Astrocyte (in vitro differentiated cells and primary cell): ENCODE results near the gene MBP. TPM values are rescaled to one million over a fixed set of nuclear protein-coding genes. Genes with fewer than 3 reads are reported as not detected.

Source experiments
- DNase-seq: peaks from one replicate; pipeline ENCODE4 v3.0.0-alpha.2; 2010; ENCODE audit warnings: low read depth
- FAIRE-seq: peaks from 2 replicates; lab custom pipeline; 2011; peaks lifted over from hg19 to GRCh38; lab: Jason Lieb, UNC
- H2AFZ ChIP-seq: 2 replicates; pipeline ENCODE4 v1.6.0; 2012; ENCODE audit warnings: low read depth, low read length, inconsistent platforms
- H3K27ac ChIP-seq: 2 replicates; pipeline ENCODE4 v1.5.1; 2011; ENCODE audit warnings: low read depth, low read length, inconsistent platforms
- H3K27me3 ChIP-seq: 2 replicates; pipeline ENCODE4 v1.6.0; 2011; ENCODE audit warnings: low read length, inconsistent platforms; ENCODE audit not compliant: insufficient read depth
- H3K36me3 ChIP-seq: 2 replicates; pipeline ENCODE4 v1.5.1; 2011; ENCODE audit warnings: low read length, inconsistent platforms; ENCODE audit not compliant: insufficient read depth
- H3K4me1 ChIP-seq: 2 replicates; pipeline ENCODE4 v1.5.1; 2011; ENCODE audit warnings: low read length, inconsistent platforms; ENCODE audit not compliant: insufficient read depth
- H3K4me2 ChIP-seq: 2 replicates; pipeline ENCODE4 v1.6.0; 2012; ENCODE audit warnings: low read length, inconsistent platforms
- H3K4me3 ChIP-seq: 2 replicates; pipeline ENCODE4 v1.5.1; 2011; ENCODE audit warnings: low read depth, mild to moderate bottlenecking, low read length, inconsistent platforms; ENCODE audit not compliant: insufficient read depth
- H3K79me2 ChIP-seq: 2 replicates; pipeline ENCODE4 v1.6.0; 2012; ENCODE audit warnings: mild to moderate bottlenecking, low read length, inconsistent platforms; ENCODE audit not compliant: insufficient read depth
- H3K9ac ChIP-seq: 2 replicates; pipeline ENCODE4 v1.6.0; 2012; ENCODE audit warnings: mild to moderate bottlenecking, low read length, inconsistent platforms
- H3K9me3 ChIP-seq: 2 replicates; pipeline ENCODE4 v1.5.1; 2012; ENCODE audit warnings: low read depth, mild to moderate bottlenecking, low read length, inconsistent platforms; ENCODE audit not compliant: insufficient read depth
- H4K20me1 ChIP-seq: 2 replicates; pipeline ENCODE4 v1.6.0; 2012; ENCODE audit warnings: low read length, inconsistent platforms; ENCODE audit not compliant: insufficient read depth
- H3K27ac Mint-ChIP-seq: one replicate; pipeline ENCODE4 v1.8.0; 2021; ENCODE audit warnings: mild to moderate bottlenecking, mixed read lengths; ENCODE audit not compliant: unreplicated experiment
- H3K27me3 Mint-ChIP-seq: one replicate; pipeline ENCODE4 v1.8.0; 2021; ENCODE audit warnings: low read depth, mixed read lengths; ENCODE audit not compliant: unreplicated experiment
- H3K36me3 Mint-ChIP-seq: one replicate; pipeline ENCODE4 v1.8.0; 2021; ENCODE audit warnings: low read depth, mixed read lengths; ENCODE audit not compliant: unreplicated experiment
- H3K4me1 Mint-ChIP-seq: one replicate; pipeline ENCODE4 v1.8.0; 2021; ENCODE audit warnings: low read depth, mixed read lengths; ENCODE audit not compliant: unreplicated experiment
- H3K4me3 Mint-ChIP-seq: one replicate; pipeline ENCODE4 v1.8.0; 2021; ENCODE audit warnings: mild to moderate bottlenecking, moderate library complexity, mixed read lengths; ENCODE audit not compliant: unreplicated experiment
- H3K9me3 Mint-ChIP-seq: one replicate; pipeline ENCODE4 v1.8.0; 2021; ENCODE audit warnings: mild to moderate bottlenecking, mixed read lengths; ENCODE audit not compliant: unreplicated experiment
- CTCF ChIP-seq: IDR thresholded peaks from 2 replicates; pipeline ENCODE4 v1.5.1; 2011; ENCODE audit warnings: low read depth, mild to moderate bottlenecking, inconsistent platforms, low read length, moderate library complexity; ENCODE audit not compliant: insufficient read depth
- EZH2 ChIP-seq: IDR thresholded peaks from 2 replicates; pipeline ENCODE4 v1.6.1; 2012; ENCODE audit warnings: mild to moderate bottlenecking, low read length, inconsistent platforms; ENCODE audit not compliant: insufficient read depth
- total RNA-seq: library from RNA; stranded (reverse); gene quantifications from 2 replicates; pipeline ENCODE4 v1.2.1, GENCODE V29; 2021

Gene MBP
- total RNA-seq, 1 donor from 2014 or later: 11.4 TPM

- Histone ChIP-seq H3K27me3 (no peaks in the 10 kb centered on the region), H3K27ac (no peak overlapping the region), H4K20me1 (no peaks in the 10 kb centered on the region), H3K4me1 (peaks cover 13% of the 10 kb centered on the region), H2AFZ (no peak overlapping the region), H3K4me2 (no peak overlapping the region), H3K9me3 (no peaks in the 10 kb centered on the region), H3K4me3 (no peak overlapping the region), H3K79me2 (peaks cover 28% of the 10 kb centered on the region), H3K36me3 (no peaks in the 10 kb centered on the region), H3K9ac (no peak overlapping the region)
- Mint-ChIP-seq H3K4me1 (peaks cover 11% of the 10 kb centered on the region), H3K9me3 (no peaks in the 10 kb centered on the region), H3K4me3 (no peak overlapping the region), H3K27me3 (no peaks in the 10 kb centered on the region), H3K36me3 (peaks cover 4% of the 10 kb centered on the region), H3K27ac (no peak overlapping the region)
- no peak for DNase-seq
- no peak for FAIRE-seq
- no peak for TF ChIP-seq CTCF
- TF ChIP-seq EZH2: no peak
Observed at GRCh38 chr18:77118256-77119090, 14.1 kb downstream of the MBP start.

DNA sequence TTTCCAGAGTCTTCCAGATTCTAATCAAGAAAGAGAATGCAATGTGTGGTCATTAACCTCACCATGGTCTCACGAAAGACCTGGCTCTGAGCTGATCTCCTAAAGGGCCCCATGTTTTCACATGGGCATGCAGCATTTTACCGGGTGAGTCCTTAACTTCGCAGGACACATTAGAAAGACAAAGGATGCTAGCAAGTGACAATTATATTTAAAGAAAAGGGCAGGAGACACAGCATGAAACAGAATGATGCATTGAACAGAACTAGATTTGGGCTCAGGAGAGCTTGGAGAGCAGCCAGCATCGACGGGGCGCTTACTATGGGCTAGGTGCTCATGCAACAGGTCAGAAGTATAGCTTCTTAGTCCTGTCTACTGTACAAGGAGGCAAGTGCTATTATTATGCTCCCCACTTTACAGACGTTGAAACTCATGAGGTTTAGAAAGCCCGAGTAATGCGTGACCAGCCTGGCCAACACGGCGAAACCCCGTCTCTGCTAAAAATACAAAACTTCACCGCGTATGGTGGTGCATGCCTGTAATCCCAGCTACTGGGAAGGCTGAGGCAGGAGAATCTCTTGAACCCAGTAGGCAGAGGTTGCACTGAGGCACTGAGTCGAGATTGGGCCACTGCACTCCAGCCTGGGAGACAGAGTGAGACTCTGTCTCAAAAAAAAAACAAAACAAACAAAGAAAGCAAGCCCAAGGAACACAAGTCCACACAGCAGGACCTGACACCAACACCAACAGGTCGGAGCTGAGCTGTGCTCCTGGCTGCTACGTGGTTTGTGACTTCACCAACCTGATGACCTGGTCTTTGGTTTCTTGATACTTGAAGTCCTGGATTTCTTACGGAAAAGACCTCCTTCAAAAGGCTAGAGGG is 16.1 kb downstream of the MBP start:
- H3K9me3 Mint-ChIP-seq: no peaks in the 10 kb centered on the region
- H3K27me3 Mint-ChIP-seq: no peaks in the 10 kb centered on the region
- Histone ChIP-seq H3K36me3 (no peaks in the 10 kb centered on the region), H3K4me2 (no peak overlapping the region), H2AFZ (no peak overlapping the region), H3K79me2 (peaks cover 20% of the 10 kb centered on the region), H3K27ac (no peak overlapping the region), H4K20me1 (no peaks in the 10 kb centered on the region), H3K9ac (no peak overlapping the region), H3K4me3 (no peak overlapping the region), H3K4me1 (peaks cover 13% of the 10 kb centered on the region), H3K9me3 (no peaks in the 10 kb centered on the region), H3K27me3 (no peaks in the 10 kb centered on the region)
- no peak overlapping the region for H3K4me3 Mint-ChIP-seq
- TF ChIP-seq EZH2: no peak
- TF ChIP-seq CTCF: no peak
- FAIRE-seq (no peak), DNase-seq (no peak)
- peaks cover 4% of the 10 kb centered on the region for H3K36me3 Mint-ChIP-seq
- H3K4me1 Mint-ChIP-seq: peaks cover 11% of the 10 kb centered on the region
- H3K27ac Mint-ChIP-seq: no peak overlapping the region
